ENCODE results near the gene FGB. TPM values are rescaled to one million over a fixed set of nuclear protein-coding genes. Genes with fewer than 3 reads are reported as not detected.

FGB gene
- total RNA-seq, result not detected
- long read RNA-seq, result 0 reads

DNA sequence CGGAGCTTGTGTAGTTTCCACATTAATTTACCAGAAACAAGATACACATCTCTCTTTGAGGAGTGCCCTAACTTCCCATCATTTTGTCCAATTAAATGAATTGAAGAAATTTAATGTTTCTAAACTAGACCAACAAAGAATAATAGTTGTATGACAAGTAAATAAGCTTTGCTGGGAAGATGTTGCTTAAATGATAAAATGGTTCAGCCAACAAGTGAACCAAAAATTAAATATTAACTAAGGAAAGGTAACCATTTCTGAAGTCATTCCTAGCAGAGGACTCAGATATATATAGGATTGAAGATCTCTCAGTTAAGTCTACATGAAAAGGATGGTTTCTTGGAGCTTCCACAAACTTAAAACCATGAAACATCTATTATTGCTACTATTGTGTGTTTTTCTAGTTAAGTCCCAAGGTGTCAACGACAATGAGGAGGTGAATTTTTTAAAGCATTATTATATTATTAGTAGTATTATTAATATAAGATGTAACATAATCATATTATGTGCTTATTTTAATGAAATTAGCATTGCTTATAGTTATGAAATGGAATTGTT is at the start of gene FGB:
TSS of gene FGB (plus strand) at position 315 of the 558 bp plus-strand sequence. CDS start at position 323, 8 bp downstream.
- H3K36me3 ChIP-seq, result no peaks in the 10 kb centered on the region
- peaks cover 3% of the 10 kb centered on the region for H3K27me3 ChIP-seq (ENCODE audit: low read depth)
- H3K27ac ChIP-seq (replicated peaks), result no peak within 1 kb of the TSS
- H3K9me3 ChIP-seq (replicated peaks), result no peaks in the 10 kb centered on the region
- TF ChIP-seq, protein P1, sequence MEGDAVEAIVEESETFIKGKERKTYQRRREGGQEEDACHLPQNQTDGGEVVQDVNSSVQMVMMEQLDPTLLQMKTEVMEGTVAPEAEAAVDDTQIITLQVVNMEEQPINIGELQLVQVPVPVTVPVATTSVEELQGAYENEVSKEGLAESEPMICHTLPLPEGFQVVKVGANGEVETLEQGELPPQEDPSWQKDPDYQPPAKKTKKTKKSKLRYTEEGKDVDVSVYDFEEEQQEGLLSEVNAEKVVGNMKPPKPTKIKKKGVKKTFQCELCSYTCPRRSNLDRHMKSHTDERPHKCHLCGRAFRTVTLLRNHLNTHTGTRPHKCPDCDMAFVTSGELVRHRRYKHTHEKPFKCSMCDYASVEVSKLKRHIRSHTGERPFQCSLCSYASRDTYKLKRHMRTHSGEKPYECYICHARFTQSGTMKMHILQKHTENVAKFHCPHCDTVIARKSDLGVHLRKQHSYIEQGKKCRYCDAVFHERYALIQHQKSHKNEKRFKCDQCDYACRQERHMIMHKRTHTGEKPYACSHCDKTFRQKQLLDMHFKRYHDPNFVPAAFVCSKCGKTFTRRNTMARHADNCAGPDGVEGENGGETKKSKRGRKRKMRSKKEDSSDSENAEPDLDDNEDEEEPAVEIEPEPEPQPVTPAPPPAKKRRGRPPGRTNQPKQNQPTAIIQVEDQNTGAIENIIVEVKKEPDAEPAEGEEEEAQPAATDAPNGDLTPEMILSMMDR (IDR thresholded peaks at IDR 0.05; ENCODE audit: borderline replicate concordance), result no peak
- no peaks in the 10 kb centered on the region for H3K4me1 ChIP-seq
- H3K4me3 ChIP-seq, result no peak within 1 kb of the TSS
- intact Hi-C loops (cut with micrococcal nuclease), result no loop called here
- no peak for DNase-seq

- H3K4me1 ChIP-seq, result peaks cover 4% of the 10 kb centered on the region
- no peak overlapping the region for H3K4me3 ChIP-seq
- TF ChIP-seq, protein P1 (IDR thresholded peaks at IDR 0.05; ENCODE audit: borderline replicate concordance), result no peak
- no peaks in the 10 kb centered on the region for H3K9me3 ChIP-seq (replicated peaks)
- no peak overlapping the region for H3K27ac ChIP-seq (replicated peaks)
- H3K27me3 ChIP-seq (ENCODE audit: low read depth), result peaks cover 37% of the 10 kb centered on the region
- intact Hi-C loops (cut with micrococcal nuclease), result no loop called here
- H3K36me3 ChIP-seq, result no peaks in the 10 kb centered on the region
- no peak for DNase-seq
These were observed 46.3 kb upstream of the FGB start for GRCh38 chr4:154516318-154517029.

DNA sequence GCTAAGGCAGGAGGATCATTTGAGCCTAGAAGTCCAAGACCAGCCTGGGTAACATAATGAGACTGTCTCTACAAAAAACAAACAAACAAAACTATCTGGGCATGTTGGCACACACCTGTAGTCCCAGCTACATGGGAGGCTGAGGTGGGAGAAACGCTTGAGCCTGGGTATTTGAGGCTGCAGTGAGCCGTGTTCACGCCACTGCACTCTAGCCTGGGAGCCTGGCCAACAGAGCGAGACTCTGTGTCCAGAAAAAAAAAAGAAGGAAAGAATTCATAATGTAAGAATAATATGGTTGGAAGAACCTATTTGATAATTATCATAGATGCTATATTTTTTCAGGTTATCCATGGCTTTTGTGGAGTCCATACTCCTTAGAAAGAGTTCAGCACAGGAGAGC is 45.2 kb upstream of the FGB start:
- Histone ChIP-seq H3K9me3 (replicated peaks) (no peaks in the 10 kb centered on the region), H3K27me3 (ENCODE audit: low read depth) (peaks cover 33% of the 10 kb centered on the region), H3K4me3 (no peak overlapping the region), H3K36me3 (no peaks in the 10 kb centered on the region), H3K4me1 (peaks cover 4% of the 10 kb centered on the region), H3K27ac (replicated peaks) (no peak overlapping the region)
- no peak for DNase-seq
- intact Hi-C loops (cut with micrococcal nuclease), result no loop called here
- TF ChIP-seq, protein P1 (IDR thresholded peaks at IDR 0.05; ENCODE audit: borderline replicate concordance), result no peak

GRCh38 chr4:154519214-154519613 is 43.6 kb upstream of the FGB start:
- peaks cover 33% of the 10 kb centered on the region for H3K27me3 ChIP-seq (ENCODE audit: low read depth)
- peaks cover 4% of the 10 kb centered on the region for H3K4me1 ChIP-seq
- H3K27ac ChIP-seq (replicated peaks), result no peak overlapping the region
- DNase-seq, result no peak
- no peaks in the 10 kb centered on the region for H3K36me3 ChIP-seq
- no peak overlapping the region for H3K4me3 ChIP-seq
- intact Hi-C loops (cut with micrococcal nuclease), result no loop called here
- TF ChIP-seq, protein P1 (IDR thresholded peaks at IDR 0.05; ENCODE audit: borderline replicate concordance), result no peak
- no peaks in the 10 kb centered on the region for H3K9me3 ChIP-seq (replicated peaks)

DNA sequence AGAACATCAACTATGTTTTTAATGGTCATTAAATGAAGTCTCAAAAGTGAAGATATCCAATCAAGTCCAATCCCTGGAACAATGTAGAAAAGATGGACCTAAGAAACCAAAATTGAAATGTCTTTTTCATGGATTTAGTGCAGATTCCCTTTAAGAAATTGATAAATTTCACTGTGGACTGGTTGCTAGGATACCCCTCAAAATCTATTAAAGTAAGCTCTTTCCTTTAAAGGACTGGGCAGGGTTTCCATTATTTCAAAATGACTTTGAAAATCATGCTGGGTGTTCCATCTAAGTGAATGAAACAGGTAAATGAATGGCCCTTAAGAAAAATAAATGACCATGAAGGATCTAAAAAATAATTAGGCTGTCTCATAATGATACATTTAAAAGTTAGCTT is 41.2 kb upstream of the FGB start:
- TF ChIP-seq, protein P1 (IDR thresholded peaks at IDR 0.05; ENCODE audit: borderline replicate concordance), result no peak
- no peak for DNase-seq
- intact Hi-C loops (cut with micrococcal nuclease), result no loop called here
- H3K4me3 ChIP-seq, result no peak overlapping the region
- peaks cover 27% of the 10 kb centered on the region for H3K27me3 ChIP-seq (ENCODE audit: low read depth)
- H3K9me3 ChIP-seq (replicated peaks), result no peaks in the 10 kb centered on the region
- H3K4me1 ChIP-seq, result peaks cover 4% of the 10 kb centered on the region
- no peak overlapping the region for H3K27ac ChIP-seq (replicated peaks)
- H3K36me3 ChIP-seq, result no peaks in the 10 kb centered on the region
